NCI-H1417 (cell line): ENCODE results near the gene RBFOX2.
A peak's percentile ranks its signal among the peaks of the same experiment; 100 is the strongest.

Source experiments
- DNase-seq, 3 experiments: peaks; one replicate each; lab custom pipeline; 2025; lab: John Stamatoyannopoulos, UW

The RBFOX2 gene

GRCh38 chr22:35938226-35938625, 90.4 kb downstream of the RBFOX2 start:
- no peak for DNase-seq

- peak; percentile 10 to 72 (median 16) for DNase-seq
Measured at GRCh38 chr22:35930933-35931332, 97.7 kb downstream of the RBFOX2 start.

GRCh38 chr22:35928285-35928798, 100.3 kb downstream of the RBFOX2 start:
- peak in 1 of 3 experiments; percentile 2 for DNase-seq

GRCh38 chr22:35923026-35923425, 105.6 kb downstream of the RBFOX2 start:
- no peak for DNase-seq

GRCh38 chr22:35921777-35922176, 106.8 kb downstream of the RBFOX2 start:
- DNase-seq: peak; percentile 3 to 65 (median 17)

GRCh38 chr22:35921044-35921443, 107.6 kb downstream of the RBFOX2 start:
- no peak for DNase-seq

- DNase-seq: no peak
Measured at GRCh38 chr22:35919002-35919542, 109.6 kb downstream of the RBFOX2 start.

GRCh38 chr22:35918456-35918855, 110.2 kb downstream of the RBFOX2 start:
- DNase-seq: no peak

GRCh38 chr22:35917651-35918050, 111.0 kb downstream of the RBFOX2 start:
- DNase-seq: no peak

GRCh38 chr22:35915477-35916013, 113.1 kb downstream of the RBFOX2 start:
- peak; percentile 27 to 53 (median 35) for DNase-seq

- peak; percentile 67 to 88 (median 81) for DNase-seq
Measured at GRCh38 chr22:35914665-35915476, 113.8 kb downstream of the RBFOX2 start.

GRCh38 chr22:35914357-35914664, 114.3 kb downstream of the RBFOX2 start:
- DNase-seq: no peak

- DNase-seq: no peak
Measured at GRCh38 chr22:35913925-35914324, 114.7 kb downstream of the RBFOX2 start.

GRCh38 chr22:35912658-35913057, 116.0 kb downstream of the RBFOX2 start:
- DNase-seq: no peak

- no peak for DNase-seq
Measured at GRCh38 chr22:35911877-35912276, 116.7 kb downstream of the RBFOX2 start.

- DNase-seq: no peak
Measured at GRCh38 chr22:35910926-35911325, 117.7 kb downstream of the RBFOX2 start.

- DNase-seq: no peak
Measured at GRCh38 chr22:35910003-35910769, 118.4 kb downstream of the RBFOX2 start.

GRCh38 chr22:35905894-35906293, 122.7 kb downstream of the RBFOX2 start:
- no peak for DNase-seq

- DNase-seq: no peak
Measured at GRCh38 chr22:35904752-35905151, 123.9 kb downstream of the RBFOX2 start.

- no peak for DNase-seq
Measured at GRCh38 chr22:35904336-35904692, 124.3 kb downstream of the RBFOX2 start.

GRCh38 chr22:35903571-35904335, 124.9 kb downstream of the RBFOX2 start:
- DNase-seq: no peak
